WTC11 (cell line): ENCODE data around the gene SMOC2. TPM values are rescaled to one million over a fixed set of nuclear protein-coding genes. Genes with fewer than 3 reads are reported as not detected.

ENCODE experiments used
- ATAC-seq: fragments of 200-7000 bp; cut with Tn5 transposase; 2 replicates; pipeline ENCODE4 v1.10.0; 2021; ENCODE audit warnings: mild to moderate bottlenecking, moderate library complexity
- CTCF ChIA-PET: fragments of 300-600 bp; sonication (Branson Sonifier 250); formaldehyde crosslinking; loops from one replicate; lab custom pipeline; 2021; ENCODE audit warnings: antibody characterized with exemption; lab: Charles Lee
- POLR2A ChIA-PET: fragments of 350-600 bp; sonication (Branson Sonifier 250); formaldehyde crosslinking; loops from one replicate; lab custom pipeline; 2021; ENCODE audit warnings: antibody characterized with exemption; lab: Charles Lee
- DNase-seq: peaks from one replicate; pipeline ENCODE4 v3.0.0; 2021; ENCODE audit warnings: low spot score
- H3K27ac Mint-ChIP-seq: 2 replicates; pipeline ENCODE4 v1.8.0; 2021; ENCODE audit warnings: mixed read lengths
- H3K27me3 Mint-ChIP-seq: 2 replicates; pipeline ENCODE4 v1.8.0; 2021; ENCODE audit warnings: low read depth, mild to moderate bottlenecking, moderate library complexity, mixed read lengths
- H3K36me3 Mint-ChIP-seq: 2 replicates; pipeline ENCODE4 v1.8.0; 2021; ENCODE audit warnings: mixed read lengths
- H3K4me1 Mint-ChIP-seq: 2 replicates; pipeline ENCODE4 v1.8.0; 2022; ENCODE audit warnings: mixed read lengths
- H3K4me3 Mint-ChIP-seq: 2 replicates; pipeline ENCODE4 v1.8.0; 2021; ENCODE audit warnings: mild to moderate bottlenecking, moderate library complexity, mixed read lengths
- H3K9me3 Mint-ChIP-seq: 2 replicates; pipeline ENCODE4 v1.8.0; 2021; ENCODE audit warnings: mixed read lengths
- ARID4B ChIP-seq: sonication (generic); formaldehyde crosslinking; IDR thresholded peaks from 2 replicates; pipeline ENCODE4 v1.8.0; 2023; ENCODE audit warnings: missing genetic modification reagents, mild to moderate bottlenecking, borderline replicate concordance
- CDX4 ChIP-seq: fragments of 250-450 bp; sonication (Bioruptor Pico); IDR thresholded peaks from 2 replicates; pipeline ENCODE4 v1.9.0; 2021; ENCODE audit warnings: moderate library complexity, mild to moderate bottlenecking, inconsistent platforms, borderline replicate concordance
- E2F4 ChIP-seq: sonication (generic); formaldehyde crosslinking; IDR thresholded peaks from 2 replicates; pipeline ENCODE4 v1.8.1; 2022; ENCODE audit warnings: low read depth, mild to moderate bottlenecking, moderate library complexity, missing genetic modification reagents, borderline replicate concordance
- E2F5 ChIP-seq: sonication (generic); formaldehyde crosslinking; IDR thresholded peaks from 2 replicates; pipeline ENCODE4 v1.8.1; 2022; ENCODE audit warnings: mild to moderate bottlenecking, moderate library complexity, missing genetic modification reagents
- ESRRA ChIP-seq: sonication (generic); formaldehyde crosslinking; IDR thresholded peaks from 2 replicates; pipeline ENCODE4 v1.8.1; 2022; ENCODE audit warnings: mild to moderate bottlenecking, missing genetic modification reagents, borderline replicate concordance
- ETV6 ChIP-seq: sonication (generic); formaldehyde crosslinking; IDR thresholded peaks from 2 replicates; pipeline ENCODE4 v1.8.1; 2022; ENCODE audit warnings: mild to moderate bottlenecking, missing genetic modification reagents
- FOXJ3 ChIP-seq: sonication (generic); formaldehyde crosslinking; IDR thresholded peaks from 2 replicates; pipeline ENCODE4 v1.9.0; 2021; ENCODE audit warnings: missing genetic modification reagents, mild to moderate bottlenecking, borderline replicate concordance
- FOXP4 ChIP-seq: sonication (generic); formaldehyde crosslinking; IDR thresholded peaks from 2 replicates; pipeline ENCODE4 v1.8.0; 2022; ENCODE audit warnings: mild to moderate bottlenecking, missing genetic modification reagents
- MXD4 ChIP-seq: fragments of 250-450 bp; sonication (Bioruptor Pico); IDR thresholded peaks from 2 replicates; pipeline ENCODE4 v1.8.0; 2021; ENCODE audit warnings: mild to moderate bottlenecking, moderate library complexity, borderline replicate concordance
- NR2C2 ChIP-seq: sonication (generic); formaldehyde crosslinking; IDR thresholded peaks from 2 replicates; pipeline ENCODE4 v1.8.0; 2022; ENCODE audit warnings: mild to moderate bottlenecking, missing genetic modification reagents
- PREB ChIP-seq: sonication (generic); formaldehyde crosslinking; IDR thresholded peaks from 2 replicates; pipeline ENCODE4 v1.8.1; 2022; ENCODE audit warnings: mild to moderate bottlenecking, missing genetic modification reagents, moderate library complexity, borderline replicate concordance
- RORB ChIP-seq: fragments of 250-450 bp; sonication (Bioruptor Pico); IDR thresholded peaks from 2 replicates; pipeline ENCODE4 v1.9.0; 2021; ENCODE audit warnings: mild to moderate bottlenecking
- TCF7 ChIP-seq: sonication (generic); formaldehyde crosslinking; IDR thresholded peaks from 2 replicates; pipeline ENCODE4 v1.8.0; 2022; ENCODE audit warnings: mild to moderate bottlenecking, low read depth, missing genetic modification reagents, moderate library complexity
- ZMAT4 ChIP-seq: fragments of 250-450 bp; sonication (Bioruptor Pico); IDR thresholded peaks from 2 replicates; pipeline ENCODE4 v1.9.0; 2021; ENCODE audit warnings: mild to moderate bottlenecking
- ZNF138 ChIP-seq: sonication (generic); formaldehyde crosslinking; conservative IDR thresholded peaks from 2 replicates; pipeline ENCODE4 v1.8.1; 2022; ENCODE audit warnings: mild to moderate bottlenecking, moderate library complexity, missing genetic modification reagents
- ZNF263 ChIP-seq: sonication (generic); formaldehyde crosslinking; IDR thresholded peaks from 2 replicates; pipeline ENCODE4 v1.8.1; 2022; ENCODE audit warnings: low read depth, mild to moderate bottlenecking, moderate library complexity, missing genetic modification reagents
- ZNF281 ChIP-seq: sonication (generic); formaldehyde crosslinking; IDR thresholded peaks from 2 replicates; pipeline ENCODE4 v1.8.0; 2023; ENCODE audit warnings: mild to moderate bottlenecking, missing genetic modification reagents
- ZNF317 ChIP-seq: sonication (generic); formaldehyde crosslinking; IDR thresholded peaks from 2 replicates; pipeline ENCODE4 v1.8.1; 2023; ENCODE audit warnings: low read depth, mild to moderate bottlenecking, moderate library complexity, missing genetic modification reagents, borderline replicate concordance
- ZNF512 ChIP-seq: sonication (generic); formaldehyde crosslinking; IDR thresholded peaks from 2 replicates; pipeline ENCODE4 v1.8.1; 2022; ENCODE audit warnings: missing genetic modification reagents, borderline replicate concordance
- total RNA-seq: library from RNA; stranded (reverse); gene quantifications from 3 replicates; pipeline ENCODE4 v1.2.3, GENCODE V29; 2021

Gene SMOC2
- total RNA-seq, 1 experiment from 2014 or later = 3.9 TPM

GRCh38 chr6:168638468-168639271 is 197.7 kb downstream of the SMOC2 start:
- DNase-seq (no peak), ATAC-seq (no peak)
- POLR2A ChIA-PET = no interaction called here
- CTCF ChIA-PET = no interaction called here
- Mint-ChIP-seq H3K4me1 (peaks cover 38% of the 10 kb centered on the region), H3K4me3 (no peak overlapping the region), H3K36me3 (peaks cover 5% of the 10 kb centered on the region), H3K27ac (no peak overlapping the region; the same call in 1 of the 2 replicates), H3K27me3 (no peaks in the 10 kb centered on the region; the same call in 1 of the 2 replicates), H3K9me3 (peaks cover 7% of the 10 kb centered on the region)
- no peak for TF ChIP-seq RORB (CRISPR knock-in tag)
- TF ChIP-seq E2F5 (CRISPR knock-in tag) = no peak
- TF ChIP-seq NR2C2 (CRISPR knock-in tag) = no peak
- TF ChIP-seq ZNF263 (CRISPR knock-in tag) = no peak
- TF ChIP-seq CDX4 (CRISPR knock-in tag) = no peak
- TF ChIP-seq ETV6 (CRISPR knock-in tag) = no peak
- no peak for TF ChIP-seq FOXJ3
- TF ChIP-seq ZNF317 (CRISPR knock-in tag) = no peak
- TF ChIP-seq TCF7 (CRISPR knock-in tag) = no peak
- no peak for TF ChIP-seq ZNF138 (CRISPR knock-in tag)
- TF ChIP-seq ZMAT4 (CRISPR knock-in tag) = no peak
- TF ChIP-seq MXD4 (CRISPR knock-in tag) = no peak
- TF ChIP-seq ZNF512 (CRISPR knock-in tag) = no peak
- no peak for TF ChIP-seq PREB (CRISPR knock-in tag)
- no peak for TF ChIP-seq ZNF281 (CRISPR knock-in tag)
- no peak for TF ChIP-seq ESRRA (CRISPR knock-in tag)
- no peak for TF ChIP-seq ARID4B (CRISPR knock-in tag)
- TF ChIP-seq FOXP4 = no peak
- TF ChIP-seq E2F4 (CRISPR knock-in tag) = no peak
